ENCODE results near the gene HACL1.

The HACL1 gene

GRCh38 chr3:15601399-15602145 is at the start of gene HACL1, which contains the start of gene BTD:
HACL1 (minus strand) TSS chr3:15601569; CDS start chr3:15601463, 106 bp downstream.
BTD (plus strand) TSS chr3:15601745; CDS start chr3:15635440, 33,695 bp downstream.
- DNase-seq, result peak; percentile 98

GRCh38 chr3:15649858-15650257 is 48.5 kb upstream of the HACL1 start:
- no peak for DNase-seq

- no peak for DNase-seq
These were observed 48.0 kb upstream of the HACL1 start for GRCh38 chr3:15649341-15649740.

GRCh38 chr3:15647611-15648167 is 46.3 kb upstream of the HACL1 start:
- peak; percentile 73 for DNase-seq

GRCh38 chr3:15646851-15647511 is 45.6 kb upstream of the HACL1 start:
- no peak for DNase-seq

GRCh38 chr3:15645740-15646501 is 44.6 kb upstream of the HACL1 start:
- no peak for DNase-seq

- DNase-seq, result no peak
These were observed 43.9 kb upstream of the HACL1 start for GRCh38 chr3:15645246-15645645.

GRCh38 chr3:15638891-15639262 is 37.5 kb upstream of the HACL1 start:
- DNase-seq, result no peak

GRCh38 chr3:15638193-15638890 is 37.0 kb upstream of the HACL1 start:
- no peak for DNase-seq

- no peak for DNase-seq
These were observed 36.0 kb upstream of the HACL1 start for GRCh38 chr3:15637131-15637951.

- DNase-seq, result peak; percentile 67
These were observed 34.8 kb upstream of the HACL1 start for GRCh38 chr3:15636028-15636709.

GRCh38 chr3:15635121-15635661 is 33.8 kb upstream of the HACL1 start:
- DNase-seq, result no peak

GRCh38 chr3:15634671-15635070 is 33.3 kb upstream of the HACL1 start:
- no peak for DNase-seq

- DNase-seq, result no peak
These were observed 32.6 kb upstream of the HACL1 start for GRCh38 chr3:15633766-15634598.

GRCh38 chr3:15633159-15633558 is 31.8 kb upstream of the HACL1 start:
- no peak for DNase-seq

- no peak for DNase-seq
These were observed 30.8 kb upstream of the HACL1 start for GRCh38 chr3:15632212-15632580.

GRCh38 chr3:15631426-15632211 is 30.2 kb upstream of the HACL1 start:
- DNase-seq, result no peak

- no peak for DNase-seq
These were observed 29.4 kb upstream of the HACL1 start for GRCh38 chr3:15630646-15631350.

All from activated CD8-positive, alpha-beta memory T cell treated with anti-CD3 and anti-CD28 coated beads for 24 hours (primary cell).